Activated CD8-positive, alpha-beta T cell treated with anti-CD3 and anti-CD28 coated beads for 36 hours (primary cell): Measurements from ENCODE around the gene OSBPL10. TPM values are rescaled to one million over a fixed set of nuclear protein-coding genes. Genes with fewer than 3 reads are reported as not detected.

Experiments
- ATAC-seq: fragments of 200-7000 bp; cut with Tn5 transposase; one replicate; pipeline ENCODE4 v1.10.0; 2021; ENCODE audit warnings: mild to moderate bottlenecking, moderate library complexity
- CTCF ChIA-PET: fragments of 350-600 bp; sonication (Branson Sonifier 250); formaldehyde crosslinking; loops from one replicate; lab custom pipeline; 2021; ENCODE audit warnings: antibody characterized with exemption; lab: Charles Lee
- POLR2A ChIA-PET: fragments of 350-600 bp; sonication (Branson Sonifier 250); formaldehyde crosslinking; loops from one replicate; lab custom pipeline; 2021; ENCODE audit warnings: antibody characterized with exemption; lab: Charles Lee
- DNase-seq: peaks from one replicate; pipeline ENCODE4 v3.0.0-alpha.2; 2020
- H3K27ac Mint-ChIP-seq: one replicate; pipeline ENCODE4 v1.8.0; 2021; ENCODE audit warnings: mild to moderate bottlenecking, mixed read lengths
- H3K27me3 Mint-ChIP-seq: one replicate; pipeline ENCODE4 v1.8.0; 2021; ENCODE audit warnings: mixed read lengths
- H3K36me3 Mint-ChIP-seq: one replicate; pipeline ENCODE4 v1.8.0; 2021; ENCODE audit warnings: low read depth, mixed read lengths
- H3K4me1 Mint-ChIP-seq: one replicate; pipeline ENCODE4 v1.8.0; 2021; ENCODE audit warnings: low read depth, mixed read lengths
- H3K4me3 Mint-ChIP-seq: one replicate; pipeline ENCODE4 v1.8.0; 2021; ENCODE audit warnings: mild to moderate bottlenecking, moderate library complexity, mixed read lengths
- H3K9me3 Mint-ChIP-seq: one replicate; pipeline ENCODE4 v1.8.0; 2021; ENCODE audit warnings: mixed read lengths
- CTCF ChIP-seq: fragments of 200-600 bp; IDR thresholded peaks from one replicate; pipeline ENCODE4 v1.8.0; 2022; ENCODE audit warnings: antibody characterized with exemption, mild to moderate bottlenecking
- intact Hi-C: fragments of 100-400 bp; cut with micrococcal nuclease; formaldehyde crosslinking; loops from one replicate; pipeline ENCODE4 v1.10.0; 2022
- total RNA-seq, 2 experiments: library from RNA; stranded (reverse); gene quantifications; one replicate each; pipeline ENCODE4 v1.2.3, GENCODE V29; 2021

OSBPL10 gene
- total RNA-seq, 2 experiments from 2014 or later, result 1.9 to 2.1 TPM

GRCh38 chr3:31668242-31668641, 312.8 kb downstream of the OSBPL10 start:
- no peak overlapping the region for H3K4me3 Mint-ChIP-seq
- no peaks in the 10 kb centered on the region for H3K27me3 Mint-ChIP-seq
- no peak for TF ChIP-seq CTCF
- H3K36me3 Mint-ChIP-seq, result no peaks in the 10 kb centered on the region
- intact Hi-C loops, result no loop called here
- DNase-seq (no peak), ATAC-seq (no peak)
- ChIA-PET CTCF (no interaction called here), POLR2A (no interaction called here)
- no peak overlapping the region for H3K27ac Mint-ChIP-seq
- no peaks in the 10 kb centered on the region for H3K4me1 Mint-ChIP-seq
- no peaks in the 10 kb centered on the region for H3K9me3 Mint-ChIP-seq

- Mint-ChIP-seq H3K27ac (no peak overlapping the region), H3K36me3 (no peaks in the 10 kb centered on the region), H3K4me3 (no peak overlapping the region), H3K4me1 (no peaks in the 10 kb centered on the region), H3K27me3 (no peaks in the 10 kb centered on the region), H3K9me3 (no peaks in the 10 kb centered on the region)
- ChIA-PET CTCF (no interaction called here), POLR2A (interaction anchor here (0.7 kb wide), 1 partner anchor 103 kb away, joined by 3 read pairs; no protein-coding TSS in a partner anchor)
- TF ChIP-seq CTCF, result no peak
- DNase-seq (no peak), ATAC-seq (no peak)
- intact Hi-C loops, result no loop called here
Measured at GRCh38 chr3:31667582-31667981, 313.5 kb downstream of the OSBPL10 start.

GRCh38 chr3:31664031-31664430, 317.0 kb downstream of the OSBPL10 start:
- no peak for TF ChIP-seq CTCF
- POLR2A ChIA-PET, result no interaction called here
- no peak overlapping the region for H3K4me3 Mint-ChIP-seq
- no peak overlapping the region for H3K27ac Mint-ChIP-seq
- ATAC-seq (no peak), DNase-seq (no peak)
- H3K9me3 Mint-ChIP-seq, result peaks cover 4% of the 10 kb centered on the region
- intact Hi-C loops, result no loop called here
- CTCF ChIA-PET, result no interaction called here
- no peaks in the 10 kb centered on the region for H3K36me3 Mint-ChIP-seq
- no peaks in the 10 kb centered on the region for H3K27me3 Mint-ChIP-seq
- H3K4me1 Mint-ChIP-seq, result no peaks in the 10 kb centered on the region

- DNase-seq, result no peak
- CTCF ChIA-PET, result no interaction called here
- no peak for ATAC-seq
- H3K9me3 Mint-ChIP-seq, result peaks cover 18% of the 10 kb centered on the region
- no peak overlapping the region for H3K4me3 Mint-ChIP-seq
- H3K36me3 Mint-ChIP-seq, result peaks cover 2% of the 10 kb centered on the region
- no peaks in the 10 kb centered on the region for H3K27me3 Mint-ChIP-seq
- H3K4me1 Mint-ChIP-seq, result no peaks in the 10 kb centered on the region
- POLR2A ChIA-PET, result interaction anchor here (1.3 kb wide), 1 partner anchor 16 kb away, joined by 3 read pairs; no protein-coding TSS in a partner anchor
- intact Hi-C loops, result no loop called here
- TF ChIP-seq CTCF, result no peak
- H3K27ac Mint-ChIP-seq, result no peak overlapping the region
Measured at GRCh38 chr3:31661993-31662670, 318.9 kb downstream of the OSBPL10 start.

- no peak overlapping the region for H3K27ac Mint-ChIP-seq
- DNase-seq (no peak), ATAC-seq (no peak)
- H3K36me3 Mint-ChIP-seq, result peaks cover 2% of the 10 kb centered on the region
- ChIA-PET CTCF (no interaction called here), POLR2A (no interaction called here)
- H3K27me3 Mint-ChIP-seq, result no peaks in the 10 kb centered on the region
- H3K9me3 Mint-ChIP-seq, result peaks cover 24% of the 10 kb centered on the region
- intact Hi-C loops, result no loop called here
- H3K4me3 Mint-ChIP-seq, result no peak overlapping the region
- H3K4me1 Mint-ChIP-seq, result no peaks in the 10 kb centered on the region
- TF ChIP-seq CTCF, result no peak
Measured at GRCh38 chr3:31661286-31661685, 319.8 kb downstream of the OSBPL10 start.
